Neural cell (in vitro differentiated cells): ENCODE data around the gene TSPAN18.

ENCODE experiments used
- EP300 ChIP-seq: fragments of 450-650 bp; conservative IDR thresholded peaks from 2 replicates; pipeline ENCODE4 v1.6.1; 2014; ENCODE audit warnings: antibody characterized with exemption, mild to moderate bottlenecking, moderate library complexity; ENCODE audit not compliant: poor library complexity, severe bottlenecking
- EZH2 ChIP-seq: fragments of 200-600, 300-800 bp; shearing (Covaris generic), sonication (generic); IDR thresholded peaks from 2 replicates; pipeline ENCODE4 v1.6.1; 2014; ENCODE audit warnings: antibody characterized with exemption, low read length, borderline replicate concordance, mild to moderate bottlenecking; ENCODE audit not compliant: insufficient read depth, poor library complexity, severe bottlenecking
- TF ChIP-seq, protein P1 (sequence below): fragments of 450-650 bp; IDR thresholded peaks from 2 replicates; pipeline ENCODE4 v1.5.1; 2014; ENCODE audit warnings: antibody characterized with exemption, mild to moderate bottlenecking, moderate library complexity; ENCODE audit not compliant: poor library complexity, severe bottlenecking

DNA sequence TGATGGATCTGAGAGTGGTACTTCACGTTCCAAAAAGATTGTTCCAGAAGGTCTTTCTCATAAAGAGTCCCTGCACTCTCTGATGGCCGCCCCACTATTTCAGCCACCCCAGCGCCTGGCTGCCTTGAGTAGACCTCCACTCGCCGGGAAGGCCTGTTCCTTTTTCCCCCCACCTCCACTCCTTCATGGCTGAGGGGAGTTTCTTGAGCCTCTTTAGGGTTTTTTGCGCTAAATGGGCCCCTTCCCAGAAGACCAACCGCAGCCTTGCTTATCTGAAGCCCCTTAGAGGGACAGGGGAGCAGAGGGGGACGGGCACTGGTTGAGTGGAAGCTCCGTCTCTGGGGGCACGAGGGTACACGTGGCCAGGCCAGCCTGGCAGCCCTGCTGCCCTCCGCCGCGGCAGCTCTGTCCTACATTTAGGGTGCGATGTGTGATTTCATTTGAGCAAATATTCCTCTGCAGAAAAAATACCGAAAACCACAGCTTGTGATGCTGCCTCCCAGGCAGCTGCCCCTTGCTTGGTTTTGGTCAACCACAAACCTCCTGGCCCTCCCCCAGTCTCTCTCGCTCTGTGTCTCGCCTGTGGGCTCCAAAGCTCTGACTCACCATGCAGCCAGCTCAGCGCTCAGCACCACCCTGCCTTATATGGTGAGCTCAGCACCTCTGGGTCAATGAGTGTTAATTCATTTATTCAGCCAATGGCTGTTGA is 135.2 kb downstream of the TSPAN18 start:
- TF ChIP-seq EZH2 (no peak), EP300 (no peak)
- TF ChIP-seq, protein P1, sequence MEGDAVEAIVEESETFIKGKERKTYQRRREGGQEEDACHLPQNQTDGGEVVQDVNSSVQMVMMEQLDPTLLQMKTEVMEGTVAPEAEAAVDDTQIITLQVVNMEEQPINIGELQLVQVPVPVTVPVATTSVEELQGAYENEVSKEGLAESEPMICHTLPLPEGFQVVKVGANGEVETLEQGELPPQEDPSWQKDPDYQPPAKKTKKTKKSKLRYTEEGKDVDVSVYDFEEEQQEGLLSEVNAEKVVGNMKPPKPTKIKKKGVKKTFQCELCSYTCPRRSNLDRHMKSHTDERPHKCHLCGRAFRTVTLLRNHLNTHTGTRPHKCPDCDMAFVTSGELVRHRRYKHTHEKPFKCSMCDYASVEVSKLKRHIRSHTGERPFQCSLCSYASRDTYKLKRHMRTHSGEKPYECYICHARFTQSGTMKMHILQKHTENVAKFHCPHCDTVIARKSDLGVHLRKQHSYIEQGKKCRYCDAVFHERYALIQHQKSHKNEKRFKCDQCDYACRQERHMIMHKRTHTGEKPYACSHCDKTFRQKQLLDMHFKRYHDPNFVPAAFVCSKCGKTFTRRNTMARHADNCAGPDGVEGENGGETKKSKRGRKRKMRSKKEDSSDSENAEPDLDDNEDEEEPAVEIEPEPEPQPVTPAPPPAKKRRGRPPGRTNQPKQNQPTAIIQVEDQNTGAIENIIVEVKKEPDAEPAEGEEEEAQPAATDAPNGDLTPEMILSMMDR, result no peak
